ENCODE data around the gene ITGA4.

The ITGA4 gene

DNA sequence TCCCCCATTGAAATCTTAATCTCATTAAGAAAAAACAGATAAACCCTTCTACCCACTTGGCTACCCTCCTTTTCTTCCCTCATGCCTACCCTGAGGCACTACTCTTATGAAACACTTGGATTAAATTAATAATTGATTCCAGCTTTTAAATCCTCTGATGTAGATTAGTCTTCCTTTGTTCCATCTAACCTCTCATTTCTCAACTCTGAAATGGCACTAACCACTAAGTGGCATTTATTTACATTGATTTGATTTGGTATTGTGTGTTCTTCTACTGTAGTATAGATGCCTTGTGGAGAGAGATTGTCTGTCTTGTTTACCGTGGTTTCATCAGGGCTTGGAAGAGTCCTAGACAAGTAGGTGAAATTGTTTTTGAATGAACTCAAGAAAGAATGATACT lies 26.7 kb downstream of the ITGA4 start:
- Histone ChIP-seq H3K27ac (no peak overlapping the region), H3K36me3 (ENCODE audit: control insufficient read depth, insufficient read depth, low read length) (no peaks in the 10 kb centered on the region), H3K4me2 (ENCODE audit: low read length) (no peak overlapping the region), H2AFZ (no peak overlapping the region), H3K79me2 (no peaks in the 10 kb centered on the region), H3K27me3 (ENCODE audit: control insufficient read depth, insufficient read depth, low read length) (no peaks in the 10 kb centered on the region), H3K9ac (no peak overlapping the region), H3K4me3 (ENCODE audit: low read depth, low read length) (no peak overlapping the region), H3K4me1 (no peaks in the 10 kb centered on the region), H3K9me3 (ENCODE audit: control insufficient read depth, low read length) (no peaks in the 10 kb centered on the region)
- no peak for TF ChIP-seq CTCF (IDR thresholded peaks at IDR 0.05)

- Histone ChIP-seq H3K4me3 (ENCODE audit: low read depth, low read length) (no peak overlapping the region), H3K36me3 (ENCODE audit: control insufficient read depth, insufficient read depth, low read length) (no peaks in the 10 kb centered on the region), H3K79me2 (no peaks in the 10 kb centered on the region)
Observed at GRCh38 chr2:181484851-181485637, 27.9 kb downstream of the ITGA4 start.

GRCh38 chr2:181485638-181485946 lies 28.4 kb downstream of the ITGA4 start:
- no peaks in the 10 kb centered on the region for H3K27me3 ChIP-seq (ENCODE audit: control insufficient read depth, insufficient read depth, low read length)
- no peak for TF ChIP-seq CTCF (IDR thresholded peaks at IDR 0.05)
- H3K9ac ChIP-seq, result no peak overlapping the region
- H2AFZ ChIP-seq, result no peak overlapping the region
- H3K9me3 ChIP-seq (ENCODE audit: control insufficient read depth, low read length), result no peaks in the 10 kb centered on the region
- H3K27ac ChIP-seq, result no peak overlapping the region
- H3K4me3 ChIP-seq (ENCODE audit: low read depth, low read length), result no peak overlapping the region
- no peak overlapping the region for H3K4me2 ChIP-seq (ENCODE audit: low read length)
- no peaks in the 10 kb centered on the region for H3K36me3 ChIP-seq (ENCODE audit: control insufficient read depth, insufficient read depth, low read length)
- H3K4me1 ChIP-seq, result no peaks in the 10 kb centered on the region
- no peaks in the 10 kb centered on the region for H3K79me2 ChIP-seq

More at GRCh38 chr2:181484851-181485637, 27.9 kb downstream of the ITGA4 start:
- TF ChIP-seq CTCF (IDR thresholded peaks at IDR 0.05), result no peak
- Histone ChIP-seq H2AFZ (no peak overlapping the region), H3K4me1 (no peaks in the 10 kb centered on the region), H3K9ac (no peak overlapping the region), H3K4me2 (ENCODE audit: low read length) (no peak overlapping the region), H3K9me3 (ENCODE audit: control insufficient read depth, low read length) (no peaks in the 10 kb centered on the region), H3K27me3 (ENCODE audit: control insufficient read depth, insufficient read depth, low read length) (no peaks in the 10 kb centered on the region), H3K27ac (no peak overlapping the region)

DNA sequence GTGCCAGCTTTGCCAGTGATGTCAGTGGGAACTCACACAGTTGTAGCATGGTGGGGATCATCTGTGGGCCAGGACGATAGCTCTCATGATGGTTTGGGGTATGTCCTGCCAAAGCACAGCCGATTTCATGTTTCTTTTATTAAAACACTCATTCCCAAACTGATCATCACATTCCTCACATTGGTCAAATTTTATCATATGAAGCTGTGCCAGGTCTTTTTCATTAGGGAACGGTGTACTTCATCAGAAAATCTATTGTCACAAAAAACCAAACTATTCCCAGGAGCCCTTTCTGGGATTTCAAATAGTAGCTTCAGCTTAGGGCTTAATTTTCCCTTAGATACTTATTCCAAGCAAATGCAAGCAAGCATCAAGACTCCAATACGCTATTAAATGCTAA lies 42.0 kb downstream of the ITGA4 start:
- TF ChIP-seq CTCF (IDR thresholded peaks at IDR 0.05), result no peak

GRCh38 chr2:181500201-181500600 lies 43.0 kb downstream of the ITGA4 start:
- no peaks in the 10 kb centered on the region for H3K4me1 ChIP-seq
- no peak overlapping the region for H3K4me2 ChIP-seq (ENCODE audit: low read length)
- no peak overlapping the region for H3K9ac ChIP-seq
- H3K27me3 ChIP-seq (ENCODE audit: control insufficient read depth, insufficient read depth, low read length), result no peaks in the 10 kb centered on the region
- H3K79me2 ChIP-seq, result no peaks in the 10 kb centered on the region
- no peak overlapping the region for H3K4me3 ChIP-seq (ENCODE audit: low read depth, low read length)
- H3K27ac ChIP-seq, result no peak overlapping the region
- H2AFZ ChIP-seq, result no peak overlapping the region
- no peak for TF ChIP-seq CTCF (IDR thresholded peaks at IDR 0.05)
- H3K36me3 ChIP-seq (ENCODE audit: control insufficient read depth, insufficient read depth, low read length), result no peaks in the 10 kb centered on the region
- H3K9me3 ChIP-seq (ENCODE audit: control insufficient read depth, low read length), result no peaks in the 10 kb centered on the region

More for the DNA sequence above, 42.0 kb downstream of the ITGA4 start:
- Histone ChIP-seq H2AFZ (no peak overlapping the region), H3K27ac (no peak overlapping the region), H3K4me1 (no peaks in the 10 kb centered on the region), H3K27me3 (ENCODE audit: control insufficient read depth, insufficient read depth, low read length) (no peaks in the 10 kb centered on the region), H3K4me3 (ENCODE audit: low read depth, low read length) (no peak overlapping the region), H3K9ac (no peak overlapping the region), H3K79me2 (no peaks in the 10 kb centered on the region), H3K9me3 (ENCODE audit: control insufficient read depth, low read length) (no peaks in the 10 kb centered on the region), H3K4me2 (ENCODE audit: low read length) (no peak overlapping the region), H3K36me3 (ENCODE audit: control insufficient read depth, insufficient read depth, low read length) (no peaks in the 10 kb centered on the region)

Measured in parathyroid adenoma (tissue), 2 donors.